HG03565 (cell line): ENCODE measurements around the gene SLC35C1.
"Not testable (repeated sequence)": the region's sequence is repeated elsewhere in the genome, so short reads cannot be mapped to it uniquely, and the experiment has no call there.

Experiments used
- ATAC-seq: cut with Tn5 transposase; IDR thresholded peaks from one replicate; pipeline ENCODE4 v1.9.1; 2021; ENCODE audit warnings: mild to moderate bottlenecking, moderate library complexity; ENCODE audit not compliant: unreplicated experiment

The SLC35C1 gene

DNA sequence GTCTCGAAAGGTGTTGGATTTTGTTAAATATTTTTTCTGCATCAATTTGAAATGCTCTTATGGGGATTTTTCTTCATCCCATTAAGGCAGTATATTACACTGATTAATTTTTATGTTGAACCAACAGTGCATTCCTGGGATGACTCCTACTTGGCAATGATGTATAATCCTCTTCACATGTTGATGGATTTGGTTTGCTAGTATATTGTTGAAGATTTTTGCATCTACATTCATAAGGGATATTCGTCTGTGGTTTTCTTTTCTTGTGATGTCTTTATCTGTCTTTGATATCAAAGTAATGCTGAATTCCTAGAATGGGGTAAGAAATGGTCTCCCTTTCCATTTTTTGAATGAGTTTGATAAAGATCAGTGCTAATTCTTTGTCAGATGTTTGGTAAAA lies 18.7 kb upstream of the SLC35C1 start:
- no peak for ATAC-seq

DNA sequence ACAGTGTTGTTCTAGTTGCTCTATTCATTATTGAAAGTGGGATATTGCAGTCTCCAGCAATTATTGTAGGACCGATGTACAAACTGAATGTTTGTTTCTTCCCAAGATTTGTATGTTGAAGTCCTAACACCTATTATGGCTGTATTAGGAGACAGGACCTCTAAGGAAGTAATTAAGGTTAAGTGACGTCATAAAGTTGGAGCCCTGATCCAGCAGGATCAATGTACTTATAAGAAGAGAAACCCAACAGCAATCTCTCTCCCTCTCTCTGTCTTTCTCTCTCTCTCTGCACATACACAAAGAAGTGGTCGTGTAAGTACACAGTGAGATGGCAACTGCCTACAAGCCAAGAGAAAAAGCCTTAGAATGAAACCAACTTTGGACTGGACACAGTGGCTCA lies 16.1 kb upstream of the SLC35C1 start:
- ATAC-seq = no peak

DNA sequence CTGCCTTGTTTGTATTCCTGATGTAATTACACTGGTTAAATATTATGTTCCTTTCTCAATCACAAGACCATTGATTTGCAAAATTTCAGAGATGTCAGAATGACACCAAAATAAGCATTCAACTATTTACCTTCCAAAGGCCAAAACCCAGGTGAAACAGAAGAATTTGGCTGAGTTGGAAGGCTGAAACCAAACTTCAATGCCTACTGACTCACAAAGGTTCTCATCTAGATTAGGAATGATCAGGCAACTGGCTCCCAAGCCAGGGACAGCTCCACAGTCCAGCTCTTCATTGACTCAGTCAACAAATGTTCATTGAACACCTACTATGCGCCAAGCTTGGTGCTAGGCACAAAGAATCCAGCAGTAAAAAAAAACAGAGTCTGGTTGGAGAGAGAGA lies 13.4 kb upstream of the SLC35C1 start:
- no peak for ATAC-seq

DNA sequence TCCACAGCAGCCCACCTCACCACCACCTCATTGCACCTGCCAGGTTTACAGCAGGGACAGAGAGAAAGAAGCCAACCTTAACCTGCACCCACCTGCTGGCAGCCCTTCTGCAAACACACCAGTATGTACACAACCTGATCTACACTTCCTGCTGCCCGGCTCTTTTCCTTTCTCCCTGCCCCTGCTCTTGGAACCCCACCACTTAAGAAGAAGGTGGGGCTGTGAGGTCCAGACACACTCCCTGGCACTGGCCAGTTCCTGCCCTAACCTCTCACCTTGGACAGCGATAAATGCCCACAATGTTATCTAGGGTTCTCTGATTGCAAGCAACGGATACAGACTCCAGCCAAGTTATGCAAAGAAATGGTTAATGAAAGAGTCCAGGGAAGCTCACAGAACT lies 10.8 kb upstream of the SLC35C1 start:
- ATAC-seq = no peak

DNA sequence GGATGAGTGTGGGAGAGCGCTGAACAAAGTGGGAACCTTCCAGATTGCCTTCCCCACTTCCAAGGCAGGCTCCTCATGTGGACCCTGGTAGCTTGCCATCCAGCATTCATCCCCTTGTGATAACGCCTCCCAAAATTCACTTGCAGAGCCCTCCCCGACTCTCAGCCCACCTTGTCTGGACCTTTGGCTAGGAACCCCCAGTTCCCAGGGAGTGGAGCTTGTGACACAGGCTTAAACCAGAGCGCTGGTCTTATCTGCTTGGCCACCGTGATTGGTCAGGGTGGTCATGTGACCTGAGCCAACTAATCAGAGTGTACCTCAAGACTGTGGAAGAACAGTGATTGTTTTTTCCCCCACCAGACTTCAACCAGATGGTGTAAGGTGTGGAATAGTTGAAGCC lies 9.6 kb upstream of the SLC35C1 start:
- ATAC-seq = no peak

DNA sequence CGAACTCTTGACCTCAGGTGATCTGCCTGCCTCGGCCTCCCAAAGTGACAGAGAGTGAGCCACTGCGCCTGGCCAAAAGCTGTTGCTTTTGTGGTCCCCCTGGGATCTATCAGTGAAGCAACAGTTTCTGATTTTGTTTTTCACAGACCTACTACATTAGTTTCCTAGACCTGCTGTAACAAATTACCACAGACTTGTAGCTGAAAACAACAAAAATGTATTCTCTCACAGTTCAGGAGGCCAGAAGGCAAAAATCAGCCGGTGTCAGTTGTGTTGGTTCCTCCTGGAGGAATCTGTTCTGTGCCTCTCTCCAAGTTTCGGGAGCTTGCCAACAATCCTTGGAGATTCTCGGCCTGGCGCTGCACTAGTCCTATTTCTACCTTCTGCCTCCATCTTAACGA lies 8.5 kb upstream of the SLC35C1 start:
- no peak for ATAC-seq

DNA sequence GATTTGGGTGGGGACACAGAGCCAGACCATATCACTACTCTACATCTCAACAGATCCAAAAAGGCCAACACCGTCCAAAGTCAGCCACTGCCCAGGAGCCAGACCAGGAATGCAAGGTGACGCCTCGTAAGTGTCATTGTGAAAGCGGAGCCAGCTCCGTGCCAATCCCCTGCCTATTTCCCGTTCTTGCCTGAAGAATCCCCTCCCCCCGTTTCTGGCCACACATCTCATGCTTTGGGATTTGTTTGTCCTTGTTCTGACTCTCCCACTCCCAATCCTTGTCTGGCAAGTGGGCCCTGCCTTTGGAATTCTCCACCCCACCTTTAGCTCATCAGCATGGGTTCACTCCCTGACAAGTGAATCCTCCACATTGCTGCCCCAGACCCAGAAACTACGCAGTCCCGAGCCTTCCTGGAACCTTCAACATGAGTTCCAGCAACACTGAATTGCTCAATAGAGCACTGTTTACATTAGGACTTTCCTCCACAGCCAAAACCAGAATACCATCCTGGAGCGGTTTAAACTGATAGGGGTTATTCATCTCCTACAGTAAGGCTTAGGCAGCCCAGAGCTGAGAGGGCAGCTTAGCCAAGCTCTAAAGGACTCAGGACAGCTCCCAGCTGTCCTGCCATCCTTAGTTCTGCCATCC lies 6.0 kb upstream of the SLC35C1 start:
- ATAC-seq = no peak

DNA sequence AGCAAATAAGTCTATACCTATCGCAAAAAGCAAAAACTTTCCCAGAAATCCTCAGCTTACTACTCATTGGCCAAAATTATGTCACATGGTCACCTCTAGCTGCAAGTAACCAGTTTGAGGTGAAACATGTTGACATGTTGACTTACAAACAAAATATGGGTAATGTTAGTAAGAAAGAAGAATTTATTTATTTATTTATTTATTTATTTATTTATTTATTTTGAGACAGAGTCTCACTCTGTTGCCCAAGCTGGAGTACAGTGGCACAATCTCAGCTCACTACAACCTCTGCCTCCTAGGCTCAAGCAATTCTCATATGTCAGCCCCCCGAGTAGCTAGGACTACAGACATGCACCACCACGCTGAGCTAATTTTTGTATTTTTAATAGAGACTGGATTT lies 5.4 kb upstream of the SLC35C1 start:
- ATAC-seq = no peak

DNA sequence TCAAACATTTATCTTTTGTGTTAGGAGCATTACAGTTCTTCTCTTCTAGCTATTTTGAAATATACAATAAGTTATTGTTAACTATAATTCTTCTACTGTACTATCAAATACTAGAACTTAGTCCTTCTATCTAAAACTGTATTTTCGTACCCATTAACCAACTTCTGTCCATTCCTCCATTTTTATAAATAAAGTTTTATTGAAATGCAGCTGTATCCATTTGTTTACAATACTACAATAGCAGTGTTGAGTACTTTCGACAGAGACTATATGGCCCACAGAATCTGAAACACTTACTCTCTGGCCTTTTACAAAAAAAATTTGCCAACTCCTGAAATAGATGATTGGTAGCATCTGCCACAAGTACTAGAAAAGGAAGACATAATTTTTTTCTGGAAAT lies 4.7 kb upstream of the SLC35C1 start:
- ATAC-seq = no peak

DNA sequence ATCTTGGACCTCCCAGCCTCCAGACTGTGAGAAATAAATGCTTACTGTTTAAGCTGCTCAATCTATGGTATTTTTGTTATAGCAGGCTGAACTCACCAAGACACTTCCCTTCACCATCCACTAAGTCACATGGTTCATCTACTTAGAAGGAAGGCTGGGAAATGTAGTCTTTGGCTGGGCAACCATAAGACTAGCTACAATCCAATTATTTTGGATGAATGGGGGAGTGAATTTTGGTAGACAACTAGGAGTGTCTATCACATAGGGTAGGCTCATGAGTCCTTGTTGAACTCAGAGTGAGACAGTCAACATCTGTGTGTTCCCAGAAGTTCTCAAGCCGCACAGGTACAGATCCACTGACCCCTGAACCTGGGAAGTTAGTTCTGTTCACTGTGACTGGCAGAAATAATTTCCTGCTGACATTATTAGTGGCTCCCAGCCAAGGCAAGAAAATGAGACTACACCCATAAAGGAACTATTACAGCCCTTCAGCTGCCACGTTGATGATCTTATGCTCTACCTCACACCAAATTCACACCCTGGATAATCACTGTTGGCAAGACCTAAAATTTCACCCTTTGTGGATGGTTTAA lies 3.1 kb upstream of the SLC35C1 start:
- ATAC-seq = no peak

DNA sequence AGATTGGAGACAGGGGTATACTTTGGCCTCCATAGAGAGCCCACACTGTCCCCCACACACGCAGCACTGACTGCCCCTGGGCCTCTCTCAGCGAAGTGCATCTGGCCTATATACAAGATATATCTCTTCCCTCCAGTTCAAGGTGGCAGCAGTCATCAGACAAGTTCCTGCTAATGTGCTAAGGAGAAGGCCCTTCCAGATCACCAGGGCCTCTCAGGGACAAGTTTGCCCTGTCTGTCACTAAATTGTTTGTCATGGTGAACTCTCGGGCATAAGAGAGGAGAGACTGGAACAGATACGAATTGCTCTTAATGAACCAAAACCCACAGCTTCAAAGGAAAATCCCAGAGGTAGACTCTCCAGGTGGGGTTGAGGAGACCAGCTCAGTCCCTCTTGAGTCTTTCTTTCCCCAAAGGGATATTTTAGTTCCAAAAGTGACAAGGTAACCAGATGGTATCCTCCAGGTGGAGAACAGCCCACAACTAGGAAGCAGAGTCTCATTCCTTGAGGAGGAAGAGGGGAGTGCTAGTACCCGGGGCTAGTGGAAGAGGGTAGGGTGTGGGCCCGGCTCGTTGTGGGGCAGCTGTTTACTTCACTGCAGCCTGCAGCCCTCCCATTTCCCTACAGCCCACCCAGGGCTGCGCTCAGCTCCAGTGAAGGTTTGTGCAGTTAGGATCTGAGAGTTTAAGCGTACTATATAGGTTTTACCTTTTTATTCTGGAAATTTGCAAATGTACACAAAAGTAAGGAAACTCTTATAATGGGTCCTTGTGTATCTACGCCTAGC lies 2.2 kb upstream of the SLC35C1 start:
- ATAC-seq = no peak

DNA sequence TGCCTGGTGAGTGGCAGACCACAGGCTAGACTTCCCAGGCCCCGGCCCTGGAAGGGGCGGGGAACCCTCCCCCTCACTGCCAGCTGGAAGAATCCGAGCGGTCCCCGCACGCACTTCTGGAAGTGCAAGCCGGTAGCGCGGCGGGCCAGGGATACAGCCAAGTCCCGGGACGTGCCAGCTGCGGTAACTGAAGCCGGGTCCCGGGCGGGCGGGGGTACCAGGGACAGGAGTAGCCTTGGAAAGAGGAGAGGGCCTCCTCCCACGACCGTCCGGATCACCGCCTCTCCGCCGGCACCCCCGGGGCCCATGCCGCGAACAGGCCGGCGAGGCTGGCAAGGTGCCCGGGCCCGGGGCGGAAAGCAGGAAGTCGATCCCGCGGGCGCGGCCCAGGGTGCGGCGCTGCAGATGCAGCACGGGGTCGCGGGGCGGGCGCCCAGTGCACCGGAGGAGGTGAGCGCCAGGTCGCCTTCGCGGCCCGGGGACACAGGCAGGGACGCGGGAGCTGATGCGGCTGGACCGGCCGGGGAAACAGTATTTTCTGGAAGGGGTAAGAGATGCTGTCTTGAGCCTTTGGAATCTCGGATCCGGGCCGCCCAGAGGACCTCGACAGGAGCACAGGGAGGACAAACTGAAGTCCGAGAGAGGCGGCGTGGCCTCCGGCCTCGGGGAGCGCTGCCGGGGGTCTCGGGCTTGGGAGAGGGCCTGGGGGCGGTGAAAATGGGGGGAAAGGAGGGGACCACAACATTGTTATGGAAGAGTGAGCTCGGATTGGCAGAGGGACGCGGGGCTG lies 783 bp upstream of the SLC35C1 start:
- ATAC-seq = no peak

DNA sequence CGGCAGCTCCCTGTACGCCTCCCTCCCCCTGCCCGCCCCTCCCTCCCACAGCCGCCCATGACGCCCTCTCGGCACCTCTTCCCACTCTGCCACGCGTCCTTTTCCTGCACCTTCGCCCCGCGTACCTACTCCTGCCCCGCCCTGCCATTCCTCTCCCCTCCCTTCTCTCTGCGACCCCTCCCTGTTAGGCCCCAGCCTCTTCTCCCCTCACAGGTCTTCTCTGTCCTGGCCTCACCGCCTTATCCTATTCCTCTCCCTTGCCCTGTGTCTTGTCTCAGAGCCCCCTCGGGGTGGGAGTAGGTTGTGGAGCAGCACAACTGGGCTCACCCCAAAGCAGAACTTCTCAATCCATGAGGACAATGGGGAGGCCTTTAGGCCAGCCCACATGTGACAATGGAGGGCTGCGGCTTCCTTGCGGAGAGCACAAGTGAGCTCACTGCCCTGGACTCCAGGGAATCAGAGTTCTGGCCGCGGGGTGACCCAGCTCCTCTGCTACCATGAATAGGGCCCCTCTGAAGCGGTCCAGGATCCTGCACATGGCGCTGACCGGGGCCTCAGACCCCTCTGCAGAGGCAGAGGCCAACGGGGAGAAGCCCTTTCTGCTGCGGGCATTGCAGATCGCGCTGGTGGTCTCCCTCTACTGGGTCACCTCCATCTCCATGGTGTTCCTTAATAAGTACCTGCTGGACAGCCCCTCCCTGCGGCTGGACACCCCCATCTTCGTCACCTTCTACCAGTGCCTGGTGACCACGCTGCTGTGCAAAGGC lies 539 bp downstream of the SLC35C1 start:
- ATAC-seq = no peak

DNA sequence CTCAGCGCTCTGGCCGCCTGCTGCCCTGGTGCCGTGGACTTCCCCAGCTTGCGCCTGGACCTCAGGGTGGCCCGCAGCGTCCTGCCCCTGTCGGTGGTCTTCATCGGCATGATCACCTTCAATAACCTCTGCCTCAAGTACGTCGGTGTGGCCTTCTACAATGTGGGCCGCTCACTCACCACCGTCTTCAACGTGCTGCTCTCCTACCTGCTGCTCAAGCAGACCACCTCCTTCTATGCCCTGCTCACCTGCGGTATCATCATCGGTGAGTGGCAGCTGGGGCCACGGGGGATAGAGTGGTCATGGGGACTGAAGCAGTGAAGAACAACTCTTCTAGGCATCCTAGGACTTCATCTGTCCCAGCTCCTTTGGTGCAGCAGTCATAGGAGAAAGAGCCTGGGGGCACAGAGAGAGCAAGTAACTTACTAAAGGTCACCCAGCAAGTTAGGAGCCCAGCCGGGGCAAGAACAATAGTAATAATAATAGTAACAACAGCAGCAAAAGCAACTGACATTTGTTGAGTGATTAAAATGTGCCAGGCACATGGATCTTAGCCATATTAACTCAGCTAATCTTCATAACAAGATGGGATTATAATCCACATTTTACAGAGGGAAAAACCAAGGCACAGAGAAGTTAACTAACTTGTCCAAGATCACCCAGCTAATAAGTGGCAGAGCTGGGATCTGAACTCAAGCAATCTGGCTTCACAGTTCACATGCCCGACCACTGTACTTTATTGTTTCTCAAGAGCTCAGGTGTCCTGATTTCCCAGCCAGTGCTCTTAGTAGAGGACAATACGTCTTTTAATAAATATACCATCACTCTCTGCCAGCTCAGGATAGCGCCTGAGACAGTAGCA lies 1.4 kb downstream of the SLC35C1 start:
- ATAC-seq = no peak

DNA sequence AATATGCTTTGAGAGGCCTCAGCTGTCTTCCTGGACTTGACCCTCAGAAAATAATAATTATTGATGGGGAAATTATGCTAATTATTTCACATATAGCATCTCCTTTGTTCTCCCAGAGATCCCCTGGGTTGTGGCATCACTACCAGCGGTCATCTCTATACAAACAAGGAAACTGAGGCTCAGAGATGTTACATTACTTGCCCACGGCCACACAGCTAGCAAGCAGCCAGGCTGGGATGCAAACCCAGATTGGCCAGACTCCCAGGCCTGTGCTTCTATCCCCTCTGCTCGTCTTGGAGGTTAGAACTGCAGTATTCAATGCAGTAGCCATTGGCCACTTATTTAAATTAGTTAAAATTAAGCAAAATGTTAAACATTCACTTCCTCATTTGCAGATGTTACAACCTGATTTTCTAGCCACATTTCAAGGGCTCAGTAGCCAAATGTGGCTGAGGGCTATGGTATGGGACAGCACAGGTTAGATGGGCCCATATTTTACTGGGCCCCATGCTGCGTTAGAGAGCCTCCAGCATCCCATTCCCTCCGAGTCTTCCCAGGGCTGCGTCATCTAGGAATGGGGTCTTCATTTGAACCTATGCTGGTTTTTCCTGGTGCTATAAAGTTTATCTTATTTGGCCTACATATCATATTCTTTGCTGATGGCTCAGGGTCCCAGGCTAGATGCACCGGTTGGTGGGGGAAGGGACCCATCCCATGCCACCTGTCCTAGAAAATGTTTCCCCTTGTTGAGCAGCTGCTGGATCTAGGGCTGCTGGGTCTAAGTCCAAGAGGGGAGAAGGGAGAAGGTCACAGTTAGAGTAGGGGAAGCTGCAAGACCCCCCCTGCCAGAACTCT lies 2.2 kb downstream of the SLC35C1 start:
- no peak for ATAC-seq

DNA sequence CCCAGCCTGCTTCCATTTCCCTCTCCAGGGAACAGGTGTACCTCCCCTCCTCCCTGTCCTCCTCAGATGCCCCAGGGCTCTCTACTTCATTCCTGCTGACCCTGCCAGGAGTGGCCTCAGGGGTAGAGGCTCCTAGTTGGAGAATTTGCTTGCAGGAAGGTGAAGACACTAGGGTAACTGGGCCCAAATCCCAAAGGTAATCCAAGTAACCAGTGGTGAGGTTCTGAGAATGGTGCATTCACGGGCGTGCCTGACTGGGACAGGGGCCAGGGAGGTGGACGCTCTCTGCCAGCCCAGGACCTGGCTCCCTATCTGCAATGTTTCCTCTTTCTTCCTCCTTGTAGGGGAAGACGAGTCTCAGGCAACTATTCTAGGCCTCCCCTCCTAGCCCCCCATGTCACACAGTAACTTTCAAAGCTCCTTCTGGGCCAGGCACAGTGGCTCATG lies 2.9 kb downstream of the SLC35C1 start:
- ATAC-seq = no peak

DNA sequence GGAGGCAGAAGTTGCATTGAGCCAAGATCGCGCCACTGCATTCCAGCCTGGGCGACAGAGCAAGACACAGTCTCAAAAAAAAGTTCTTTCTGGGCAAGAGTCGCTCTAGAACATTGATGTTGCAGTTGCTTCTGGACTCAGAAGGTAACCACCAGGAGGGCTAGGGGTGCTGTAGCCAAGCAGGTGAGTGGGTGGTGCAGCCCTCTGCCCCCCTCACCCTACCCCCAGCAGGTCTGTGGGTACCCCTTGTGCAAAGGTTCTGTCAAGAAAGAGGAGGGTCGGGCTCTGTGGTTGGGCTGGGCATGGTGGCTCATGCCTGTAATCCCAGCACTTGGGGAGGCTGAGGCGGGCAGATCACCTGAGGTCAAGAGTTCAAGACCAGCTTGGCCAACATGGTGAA lies 3.5 kb downstream of the SLC35C1 start:
- ATAC-seq = not testable (repeated sequence)

DNA sequence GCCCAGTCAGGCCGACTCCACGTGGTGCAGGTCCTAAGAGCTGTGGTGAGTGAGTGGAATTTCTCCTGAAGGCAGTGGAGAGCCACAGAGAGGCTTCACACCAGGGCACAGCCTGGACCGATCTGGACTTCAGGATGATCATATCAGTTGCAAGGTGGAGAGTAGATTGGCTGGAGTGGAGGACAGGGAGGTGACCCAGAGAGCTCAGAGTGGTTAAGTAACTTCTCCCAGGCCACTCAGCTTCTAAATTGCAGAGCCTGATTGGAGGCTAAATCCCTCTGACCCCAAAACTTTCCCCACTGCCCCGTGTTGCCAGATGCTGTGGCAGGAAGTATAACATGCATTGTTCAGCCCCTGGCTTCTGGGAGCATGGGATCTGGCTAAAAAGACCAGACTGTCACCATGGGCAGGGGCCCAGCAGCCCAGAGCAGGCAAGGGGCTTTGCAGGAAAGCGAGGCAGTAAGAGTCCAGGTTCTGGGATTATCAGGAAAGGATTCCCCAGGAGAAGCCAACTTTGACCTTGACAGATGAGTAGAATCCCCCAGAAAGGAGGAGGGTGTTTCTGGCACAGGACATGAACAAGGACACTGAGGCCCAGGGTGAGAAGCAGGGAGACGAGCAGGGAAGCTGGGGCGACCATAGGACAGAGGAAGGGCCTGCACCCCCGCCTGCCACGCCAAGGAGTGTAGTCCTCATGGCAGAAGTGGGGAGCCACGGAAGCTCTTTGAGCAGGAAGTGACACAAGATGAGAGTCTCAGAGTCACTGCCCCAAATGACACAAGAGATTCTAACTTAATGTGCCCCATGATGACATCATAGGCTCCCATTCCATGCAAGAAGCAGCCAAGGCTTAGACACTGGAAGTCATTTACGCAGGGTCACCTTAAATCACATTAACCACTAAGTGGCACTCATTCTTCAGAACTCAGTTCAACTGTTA lies 4.8 kb downstream of the SLC35C1 start:
- no peak for ATAC-seq
